Amniotic stem cell (primary cell): ENCODE data around the gene BCL10.
A peak's percentile ranks its signal among the peaks of the same experiment; 100 is the strongest.

Experiments used
- DNase-seq: peaks from one replicate; lab custom pipeline; 2025; lab: John Stamatoyannopoulos, UW

BCL10 gene

GRCh38 chr1:85220756-85221201 lies 55.7 kb downstream of the BCL10 start:
- peak; percentile 45 for DNase-seq

DNA sequence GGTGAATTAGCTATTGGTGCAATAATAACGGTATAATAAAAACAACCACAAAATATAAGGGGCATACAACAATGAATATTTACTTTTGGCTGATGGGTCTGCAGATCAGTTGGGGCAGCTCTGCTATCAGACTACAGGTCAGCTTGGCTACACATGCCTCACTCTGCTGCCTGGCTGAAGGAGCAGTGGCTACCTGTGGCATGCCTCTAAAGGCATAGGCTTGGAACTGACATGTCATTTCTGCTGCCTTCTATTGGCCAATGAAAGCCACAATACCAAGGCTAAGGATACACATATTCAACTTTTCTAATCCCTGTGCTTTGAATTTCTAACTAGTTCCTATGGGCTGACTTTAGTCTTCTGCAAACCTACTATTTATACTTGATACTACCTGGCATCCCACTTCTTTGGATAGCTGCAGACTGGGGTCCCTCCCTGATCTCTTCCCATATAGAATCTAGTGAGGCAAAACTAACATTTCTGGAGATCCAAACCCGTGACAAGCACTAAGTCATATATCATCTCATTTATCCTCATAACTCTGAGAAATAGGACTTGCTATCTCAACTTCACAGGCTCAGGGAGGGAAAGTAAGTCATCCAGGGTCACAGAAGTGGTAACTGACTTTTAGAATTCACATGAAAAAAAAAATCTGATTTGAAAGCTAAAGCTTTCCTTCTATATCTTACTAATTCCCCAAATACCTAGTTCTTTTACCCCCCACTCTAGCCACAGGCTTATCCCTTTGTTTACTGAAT lies 56.4 kb downstream of the BCL10 start:
- DNase-seq: no peak

DNA sequence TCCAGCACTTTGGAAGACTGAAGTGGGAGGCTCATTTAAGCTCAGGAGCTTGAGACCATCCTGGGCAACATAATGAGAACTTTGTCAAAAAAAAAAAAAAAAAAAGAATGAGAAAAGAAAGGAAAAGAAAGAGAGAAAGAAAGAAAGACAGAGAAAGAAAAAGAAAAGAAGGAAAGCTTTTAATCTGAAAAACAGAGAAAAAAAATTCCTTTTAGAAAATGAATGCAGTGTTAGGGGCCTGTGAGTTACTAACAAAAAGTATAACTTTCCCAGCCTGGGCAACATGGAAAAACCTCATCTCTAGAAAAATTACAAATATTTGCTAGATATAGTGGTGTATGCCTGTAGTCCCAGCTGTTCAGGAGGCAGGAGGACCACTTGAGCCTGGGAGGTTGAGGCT lies 59.7 kb downstream of the BCL10 start:
- DNase-seq: no peak
